ENCODE measurements around the gene FAM171A1.

GRCh38 chr10:15197276-15197675 is 173.8 kb downstream of the FAM171A1 start:
- no peak for TF ChIP-seq CTCF (optimal IDR thresholded peaks at IDR 0.05 in 1 of 3, IDR thresholded peaks at IDR 0.05 in 1 of 3, conservative IDR thresholded peaks at IDR 0.05 in 1 of 3; ENCODE audit: extremely low read depth in 1 of 3, insufficient read depth in 2 of 3, low read length in 3 of 3)
- no peak for TF ChIP-seq EZH2 (IDR thresholded peaks at IDR 0.05; ENCODE audit: low read length)
